GM21529 (cell line): ENCODE data around the gene CACNA1D.

Experiments
- ATAC-seq: cut with Tn5 transposase; IDR thresholded peaks from one replicate; pipeline ENCODE4 v1.9.1; 2021; ENCODE audit not compliant: unreplicated experiment

The CACNA1D gene

GRCh38 chr3:53739966-53740365 lies 245.6 kb downstream of the CACNA1D start:
- no peak for ATAC-seq

DNA sequence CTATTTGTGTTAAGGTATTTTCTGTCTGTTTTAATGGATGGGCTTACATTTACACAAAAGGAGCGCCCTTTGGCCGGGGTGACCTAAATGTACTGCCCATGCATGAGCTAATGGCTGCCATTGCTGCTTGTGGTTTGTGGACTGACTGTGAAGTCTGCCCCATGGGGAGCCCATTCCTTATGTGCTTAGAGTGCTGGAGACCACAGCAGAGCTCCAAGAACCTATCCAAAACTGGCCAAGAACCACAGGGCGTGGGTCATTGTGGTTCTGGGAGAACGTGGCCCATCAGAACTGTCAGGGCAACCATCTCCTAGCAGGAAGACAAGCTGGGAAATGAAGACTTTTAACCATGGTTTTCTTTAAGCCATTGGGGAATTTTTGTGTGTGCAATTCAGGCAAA lies 246.5 kb downstream of the CACNA1D start:
- no peak for ATAC-seq

GRCh38 chr3:53744351-53744750 lies 249.9 kb downstream of the CACNA1D start:
- ATAC-seq = no peak

DNA sequence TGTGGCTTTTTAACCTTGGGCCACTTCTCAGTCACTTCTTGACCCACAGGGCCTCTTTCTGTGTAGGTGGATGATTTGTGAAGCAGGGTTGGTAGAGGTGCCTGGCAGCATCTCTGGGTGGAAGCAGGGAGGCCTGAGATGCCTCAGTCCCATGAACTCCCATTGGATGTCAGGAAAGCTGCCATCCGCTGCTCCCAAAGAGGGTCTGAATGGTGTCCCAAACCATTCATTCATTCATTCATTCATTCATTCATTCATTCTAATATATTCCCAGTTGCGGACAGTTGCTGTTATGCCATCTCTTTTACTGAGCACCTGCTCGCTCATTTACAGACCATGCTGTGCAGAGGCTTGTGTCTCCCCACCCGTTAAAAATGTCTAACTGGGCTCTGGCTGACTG lies 253.1 kb downstream of the CACNA1D start:
- ATAC-seq = no peak

DNA sequence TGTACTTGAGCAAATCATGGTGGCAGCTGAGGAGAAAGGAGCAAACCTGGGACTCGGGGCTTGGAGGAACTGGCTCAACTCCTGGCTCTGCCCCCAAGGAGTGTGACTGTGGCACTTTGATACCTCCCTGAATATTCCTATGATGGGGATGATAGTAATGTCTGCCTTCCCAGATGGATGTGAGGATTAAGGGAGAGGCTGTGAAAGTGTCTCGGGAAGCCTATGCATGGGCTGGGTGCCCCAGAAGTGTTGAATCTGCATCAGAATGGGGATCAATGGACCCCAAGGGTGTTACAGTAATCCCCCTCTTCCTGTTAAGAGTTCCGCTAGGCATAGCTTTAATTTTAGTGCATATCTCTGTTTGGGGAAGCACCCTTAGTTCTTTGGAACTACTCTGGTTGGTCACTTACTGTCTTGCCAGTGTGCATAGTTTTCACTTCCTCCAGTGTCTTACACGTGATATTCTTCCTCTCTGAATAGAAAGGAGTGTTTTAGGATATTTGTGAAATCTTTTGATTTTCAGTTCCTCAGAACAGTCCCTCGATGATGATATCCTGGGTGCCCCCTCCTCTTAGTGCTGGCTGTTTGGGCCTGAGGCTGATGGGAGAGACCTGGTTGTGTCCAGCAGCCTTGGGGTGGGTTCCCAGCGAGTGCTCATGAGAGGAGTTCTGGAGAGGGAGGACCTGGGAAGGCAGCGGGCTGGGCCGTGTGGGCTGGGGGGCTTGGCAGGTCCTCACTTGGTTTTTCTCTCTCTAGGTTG lies 254.3 kb downstream of the CACNA1D start:
- ATAC-seq = peak; percentile 88

DNA sequence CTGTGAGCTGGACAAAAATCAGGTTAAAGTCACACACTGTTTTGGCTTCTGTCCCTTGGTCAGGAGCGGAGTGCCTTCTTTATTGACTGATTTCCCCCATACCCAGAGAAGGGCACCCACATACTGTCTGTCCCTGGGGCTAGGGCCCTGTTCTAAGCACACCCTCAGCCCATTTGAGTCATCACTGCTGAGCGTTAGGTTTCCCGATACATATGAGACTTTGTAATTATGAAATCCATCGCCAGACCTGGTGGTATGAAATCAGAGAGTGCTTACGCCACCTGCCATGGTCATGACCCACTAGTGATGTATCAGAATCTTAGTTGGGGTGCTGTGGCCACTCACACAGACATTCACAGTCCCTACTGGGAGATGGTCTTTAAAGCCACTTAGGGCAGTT lies 255.0 kb downstream of the CACNA1D start:
- ATAC-seq = no peak

DNA sequence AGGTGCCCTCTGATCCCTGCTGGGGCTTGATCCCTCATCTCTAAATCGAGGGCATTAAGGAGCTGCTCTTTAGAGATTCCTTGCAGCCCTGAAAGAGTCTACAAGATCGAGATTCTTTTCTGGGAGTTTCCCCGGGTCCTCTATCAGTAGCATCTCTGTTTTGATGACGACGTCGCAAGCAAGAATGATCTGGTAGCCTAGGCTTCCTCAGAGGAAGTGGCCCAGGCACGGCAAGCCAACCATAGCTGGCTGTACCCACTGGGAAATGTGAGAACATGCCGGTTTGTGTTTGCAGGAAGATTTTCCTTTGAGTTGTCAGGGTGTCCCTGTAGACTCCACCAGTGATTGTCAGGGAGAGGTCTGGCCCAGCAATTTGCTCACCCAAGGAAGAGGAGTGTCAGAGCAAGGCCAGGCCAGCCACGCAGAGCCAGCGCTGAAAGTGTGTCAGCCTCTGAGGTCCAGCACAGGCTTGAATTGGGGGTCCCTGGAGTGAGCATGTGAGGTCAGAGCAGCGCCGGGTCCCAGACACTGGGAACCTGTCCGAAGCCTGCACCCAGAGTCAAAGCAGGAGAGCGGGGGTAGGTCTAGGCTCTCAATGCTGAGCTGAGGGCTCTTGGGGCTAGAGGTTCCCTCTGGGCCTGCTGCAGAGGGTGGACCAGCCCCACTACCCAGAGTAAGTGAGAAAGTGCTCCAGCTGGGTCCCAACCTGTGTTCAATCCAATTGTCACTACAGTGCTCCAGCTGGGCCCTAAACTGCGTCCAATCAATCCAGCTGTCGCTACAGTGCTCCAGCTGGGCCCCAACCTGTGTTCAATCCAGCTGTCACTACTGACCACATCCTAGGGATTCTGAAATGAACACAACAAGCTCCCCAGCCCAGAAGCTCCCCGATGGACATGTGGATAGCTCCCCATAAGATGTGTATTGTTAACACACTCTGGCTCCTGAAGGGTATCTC lies 256.1 kb downstream of the CACNA1D start:
- no peak for ATAC-seq

GRCh38 chr3:53753518-53754183 lies 259.2 kb downstream of the CACNA1D start:
- ATAC-seq = peak; percentile 34

- no peak for ATAC-seq
Measured at GRCh38 chr3:53754325-53754724, 259.9 kb downstream of the CACNA1D start.

DNA sequence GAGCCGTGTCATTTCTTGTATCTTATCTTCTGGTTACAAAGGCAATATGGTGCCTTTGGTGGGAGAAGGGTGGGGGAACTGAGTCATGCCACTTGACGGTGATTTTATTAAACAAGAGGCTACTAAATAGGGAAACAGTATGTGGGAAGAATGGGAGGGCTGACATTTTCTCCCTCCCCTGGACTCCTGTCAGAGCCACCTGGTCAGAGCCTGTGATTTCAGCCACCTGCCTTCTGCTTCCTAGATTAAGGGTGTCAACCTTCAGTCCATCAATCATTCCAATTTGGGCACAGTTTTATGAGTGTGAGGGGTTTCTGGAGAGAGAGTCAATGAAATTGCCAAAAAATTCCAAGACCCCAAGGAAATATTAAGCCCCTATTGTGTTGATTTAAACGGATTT lies 264.4 kb downstream of the CACNA1D start:
- ATAC-seq = no peak

DNA sequence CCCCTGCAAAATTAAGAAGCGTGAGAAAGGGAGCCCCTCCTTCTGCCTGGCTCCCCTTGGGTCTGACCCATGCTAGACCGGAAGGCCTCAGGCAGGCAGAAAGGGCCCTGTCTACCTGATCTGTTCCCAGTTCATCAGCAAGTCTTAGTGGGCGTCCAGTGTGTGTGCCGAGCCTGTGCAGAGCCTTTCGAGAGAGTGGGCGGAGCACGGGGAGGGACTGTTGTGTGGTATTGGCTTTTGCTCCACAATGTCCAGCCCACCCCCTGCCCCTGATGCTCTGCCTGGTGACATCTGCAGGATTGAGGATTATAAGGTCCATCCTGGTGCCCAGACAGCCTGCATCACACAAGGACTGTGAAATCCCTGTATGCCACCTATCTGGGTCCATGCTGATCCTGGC lies 268.9 kb downstream of the CACNA1D start:
- no peak for ATAC-seq

DNA sequence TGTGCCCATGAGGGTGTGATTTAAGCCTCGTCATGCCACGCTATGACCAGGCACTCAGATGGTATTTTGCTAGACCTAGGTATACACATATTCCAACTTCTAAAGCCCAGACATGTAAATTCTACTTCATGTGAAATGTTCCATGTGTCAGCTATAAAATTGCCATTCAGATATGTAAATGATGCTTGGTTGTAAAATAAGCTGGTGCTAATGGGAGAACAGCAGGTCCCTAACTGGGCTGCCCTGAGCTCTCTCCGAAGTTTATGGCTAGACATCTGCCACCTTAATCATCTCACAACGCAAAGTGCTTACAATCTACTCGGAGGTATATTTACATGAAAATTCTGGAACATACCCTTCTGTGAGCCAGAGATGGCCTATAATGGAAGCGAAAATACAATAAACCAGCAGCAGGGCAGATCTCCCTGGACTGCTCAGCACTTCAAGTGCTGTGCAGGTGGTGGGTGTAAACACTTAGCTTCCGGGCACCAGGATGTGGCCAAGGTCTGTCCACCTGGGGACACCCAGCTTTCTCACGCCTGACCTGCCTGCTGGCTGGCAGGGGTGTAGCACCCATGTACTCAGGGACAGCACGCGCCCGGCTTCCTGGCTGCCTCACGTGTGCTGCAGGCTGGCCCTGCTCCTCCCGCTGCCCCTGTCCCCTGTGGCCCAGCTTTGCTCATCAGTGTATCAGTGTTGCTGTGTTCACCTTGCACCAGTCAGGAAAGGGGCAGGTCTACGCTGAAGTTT lies 269.8 kb downstream of the CACNA1D start:
- no peak for ATAC-seq

DNA sequence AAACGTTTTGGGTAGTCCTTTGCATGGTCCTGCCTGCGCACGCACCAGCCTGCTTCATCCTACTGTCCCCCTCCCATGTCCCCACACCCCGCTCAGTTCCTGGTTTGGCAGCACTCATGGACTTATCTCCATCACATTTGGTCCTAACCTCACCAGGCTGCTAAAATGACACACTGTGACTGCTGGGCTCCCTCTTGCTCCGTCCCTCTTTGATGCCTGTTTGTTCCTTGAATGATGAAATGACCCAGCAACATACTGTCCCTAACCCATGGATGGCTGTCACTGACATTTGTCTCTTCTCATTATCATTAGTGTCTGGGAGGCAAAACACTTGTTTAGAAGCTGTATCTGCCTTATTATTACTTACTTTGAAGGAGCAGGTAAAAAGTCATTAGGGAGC lies 271.3 kb downstream of the CACNA1D start:
- ATAC-seq = no peak

- no peak for ATAC-seq
Measured at GRCh38 chr3:53766706-53767105, 272.3 kb downstream of the CACNA1D start.

DNA sequence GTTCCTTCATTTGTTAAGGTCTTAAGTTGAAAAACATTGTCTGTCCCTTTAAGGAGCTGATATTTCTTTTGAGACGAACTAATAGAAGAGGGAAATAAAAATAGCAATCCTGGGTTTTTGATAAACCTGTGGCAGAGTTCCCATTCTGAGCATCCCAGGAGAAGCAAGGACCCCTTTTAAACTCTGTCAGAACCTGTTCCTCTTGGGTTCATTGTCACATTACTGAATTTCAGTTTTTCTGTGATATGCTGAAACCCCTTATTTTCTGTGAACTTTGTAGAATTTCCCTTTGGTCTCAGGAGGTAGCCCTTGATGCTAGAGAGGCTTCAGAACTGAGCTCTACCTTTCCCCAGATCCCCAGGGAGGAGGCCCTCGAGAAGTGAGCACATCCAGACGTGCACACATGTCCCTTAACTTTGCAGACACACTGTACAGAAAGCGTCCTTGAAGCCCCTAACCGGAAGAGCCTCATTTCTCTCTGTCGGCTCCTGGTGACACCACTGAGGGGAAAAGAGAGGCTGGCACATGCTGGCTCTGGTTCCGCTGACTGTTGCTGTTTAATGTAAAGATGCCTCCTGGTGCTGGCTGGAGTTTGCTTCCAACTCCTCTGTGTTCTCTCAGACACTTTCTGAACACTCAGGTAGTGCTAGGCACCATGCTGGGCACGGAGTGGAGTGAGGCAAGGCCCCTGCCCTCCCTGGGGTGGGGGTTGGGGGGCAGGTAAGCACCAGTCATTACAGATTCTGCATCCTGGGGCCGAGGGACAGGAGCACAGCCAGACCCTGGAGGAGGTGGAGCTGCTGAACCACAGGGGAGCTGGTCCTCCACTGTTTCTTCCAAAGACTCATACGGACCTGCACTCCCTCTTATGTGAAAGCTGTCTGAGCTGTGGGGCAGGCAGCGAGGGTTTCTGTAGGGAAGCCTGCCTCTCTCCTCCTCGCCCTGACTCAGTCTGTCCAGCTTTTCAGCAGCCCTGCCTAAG lies 274.4 kb downstream of the CACNA1D start:
- ATAC-seq = no peak

- no peak for ATAC-seq
Measured at GRCh38 chr3:53772562-53772961, 278.2 kb downstream of the CACNA1D start.

DNA sequence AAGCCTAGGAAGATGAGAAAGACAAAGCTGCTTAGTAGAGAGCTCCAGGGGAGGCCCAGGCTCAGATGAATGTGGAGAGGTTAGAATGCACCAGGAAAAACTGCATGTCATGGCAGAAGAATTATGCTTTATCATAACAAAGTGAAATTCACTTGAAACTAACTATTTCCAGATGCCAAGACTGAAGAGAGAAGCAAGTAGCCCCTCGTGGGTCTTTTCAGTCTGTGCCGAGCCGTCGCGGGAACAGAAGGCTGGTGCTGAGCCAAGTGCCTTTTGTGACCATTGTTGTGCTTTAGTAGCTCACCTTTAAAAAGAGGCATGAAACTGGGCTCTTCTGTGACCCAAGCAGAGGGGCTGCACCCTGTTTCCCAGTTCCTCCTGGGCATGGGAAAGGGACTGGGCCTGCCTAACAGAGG lies 278.6 kb downstream of the CACNA1D start:
- no peak for ATAC-seq

- peak; percentile 90 for ATAC-seq
Measured at GRCh38 chr3:53773611-53774368, 279.4 kb downstream of the CACNA1D start.

DNA sequence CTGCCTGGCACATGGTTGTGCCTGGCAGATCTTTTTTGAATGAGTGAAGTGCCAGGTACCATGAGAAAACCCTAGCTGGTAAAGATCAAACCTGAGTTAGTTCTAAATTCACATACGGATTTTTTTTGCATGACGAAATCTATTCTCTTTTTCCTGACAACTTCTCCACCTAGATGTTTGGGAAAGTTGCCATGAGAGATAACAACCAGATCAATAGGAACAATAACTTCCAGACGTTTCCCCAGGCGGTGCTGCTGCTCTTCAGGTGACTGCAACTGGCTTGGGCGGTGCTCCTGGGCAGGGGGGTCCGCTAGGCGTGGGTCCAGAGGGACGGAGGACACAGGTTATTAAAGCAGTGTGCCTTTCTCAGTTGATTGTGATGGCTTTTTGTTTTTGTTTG lies 280.0 kb downstream of the CACNA1D start:
- no peak for ATAC-seq
